NCI-H446 (cell line): ENCODE measurements around the gene PDCD1.

Experiments
- DNase-seq, 2 experiments: peaks; one replicate each; lab custom pipeline; 2025; lab: John Stamatoyannopoulos, UW

PDCD1 gene

GRCh38 chr2:241852116-241852980 is 6.3 kb downstream of the PDCD1 start:
- DNase-seq = no peak

- no peak for DNase-seq
Observed at GRCh38 chr2:241851325-241852115, 7.2 kb downstream of the PDCD1 start.

GRCh38 chr2:241850544-241851324 is 8.0 kb downstream of the PDCD1 start:
- no peak for DNase-seq

- DNase-seq = no peak
Observed at GRCh38 chr2:241849616-241850543, 8.8 kb downstream of the PDCD1 start.

- DNase-seq = no peak
Observed at GRCh38 chr2:241848761-241849615, 9.7 kb downstream of the PDCD1 start.

GRCh38 chr2:241846406-241846805 is 12.3 kb downstream of the PDCD1 start:
- no peak for DNase-seq

- DNase-seq = no peak
Observed at GRCh38 chr2:241844831-241845578, 13.7 kb downstream of the PDCD1 start.

GRCh38 chr2:241844066-241844728 is 14.5 kb downstream of the PDCD1 start:
- no peak for DNase-seq

GRCh38 chr2:241843321-241844065 is 15.2 kb downstream of the PDCD1 start:
- no peak for DNase-seq

GRCh38 chr2:241842620-241843211 is 16.0 kb downstream of the PDCD1 start:
- no peak for DNase-seq

GRCh38 chr2:241842067-241842415 is 16.7 kb downstream of the PDCD1 start:
- DNase-seq = no peak

- DNase-seq = no peak
Observed at GRCh38 chr2:241841181-241842066, 17.3 kb downstream of the PDCD1 start.

- DNase-seq = no peak
Observed at GRCh38 chr2:241837197-241837965, 21.3 kb downstream of the PDCD1 start.

- no peak for DNase-seq
Observed at GRCh38 chr2:241836292-241836691, 22.4 kb downstream of the PDCD1 start.

GRCh38 chr2:241835611-241836010 is 23.1 kb downstream of the PDCD1 start:
- no peak for DNase-seq
